Islet precursor cell (in vitro differentiated cells): ENCODE data around the gene PPA2.
"Not testable (repeated sequence)": the region's sequence is repeated elsewhere in the genome, so short reads cannot be mapped to it uniquely, and the experiment has no call there.

ENCODE experiments used
- DNase-seq: peaks from one replicate; pipeline ENCODE4 v3.0.0-alpha.2; 2018

PPA2 gene

DNA sequence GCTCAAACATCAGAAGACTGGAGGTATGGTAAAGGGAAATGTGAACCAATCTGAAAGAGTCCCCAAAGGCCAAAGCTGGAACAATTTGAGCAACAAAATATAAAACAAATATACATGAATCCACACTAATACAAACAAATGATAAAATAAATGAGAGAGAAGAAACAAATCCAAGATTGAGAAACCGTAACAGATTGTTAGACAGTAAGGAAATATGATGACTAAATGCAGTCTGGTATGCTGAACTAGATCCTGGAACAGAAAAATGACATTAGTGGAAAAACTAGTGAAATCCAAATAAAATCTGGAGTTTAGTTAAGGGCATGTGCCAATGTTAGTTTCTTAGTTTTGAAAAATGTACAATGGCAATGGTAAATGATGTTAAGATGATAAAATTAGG lies 15.9 kb downstream of the PPA2 start:
- DNase-seq: no peak

- no peak for DNase-seq
Observed at GRCh38 chr4:105455998-105456397, 17.9 kb downstream of the PPA2 start.

- no peak for DNase-seq
Observed at GRCh38 chr4:105455182-105455581, 18.7 kb downstream of the PPA2 start.

- DNase-seq: no peak
Observed at GRCh38 chr4:105453550-105454205, 20.2 kb downstream of the PPA2 start.

DNA sequence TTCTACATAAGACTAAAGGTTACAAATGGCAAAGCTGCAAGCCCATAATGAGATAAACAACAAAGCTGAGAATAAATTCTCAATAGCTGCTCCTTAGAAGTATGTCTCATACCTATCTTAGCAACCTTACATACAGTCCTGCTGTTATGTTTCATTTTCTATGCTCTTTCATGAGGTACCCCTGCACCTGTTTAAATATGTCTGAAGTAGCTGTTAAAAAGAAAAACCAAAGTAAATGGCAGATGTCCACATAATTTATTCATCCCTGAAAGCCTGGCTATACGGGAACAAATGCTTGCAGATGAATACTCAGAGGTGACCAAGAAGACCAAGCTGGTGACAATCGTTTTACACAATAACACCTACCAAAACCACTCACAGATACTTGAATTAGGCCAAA lies 22.5 kb downstream of the PPA2 start:
- no peak for DNase-seq

DNA sequence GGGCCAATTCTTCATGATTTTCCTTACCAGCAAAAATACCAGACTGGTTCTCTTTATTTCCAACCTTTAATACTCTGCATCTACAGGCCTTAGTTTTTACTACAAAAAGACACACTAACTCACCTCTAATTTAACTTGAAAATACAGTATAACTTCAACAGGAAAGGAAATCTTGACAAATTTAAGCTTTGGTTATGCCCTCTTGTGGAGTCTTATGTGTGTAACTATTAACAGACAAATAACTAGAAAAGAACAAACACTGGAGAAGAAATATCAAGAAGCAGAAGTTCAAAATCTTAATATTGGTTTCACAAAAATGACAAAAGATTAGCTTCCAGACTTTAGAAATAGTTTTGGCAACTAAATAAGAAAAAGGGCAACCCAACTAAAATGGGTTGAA lies 33.0 kb downstream of the PPA2 start:
- no peak for DNase-seq

DNA sequence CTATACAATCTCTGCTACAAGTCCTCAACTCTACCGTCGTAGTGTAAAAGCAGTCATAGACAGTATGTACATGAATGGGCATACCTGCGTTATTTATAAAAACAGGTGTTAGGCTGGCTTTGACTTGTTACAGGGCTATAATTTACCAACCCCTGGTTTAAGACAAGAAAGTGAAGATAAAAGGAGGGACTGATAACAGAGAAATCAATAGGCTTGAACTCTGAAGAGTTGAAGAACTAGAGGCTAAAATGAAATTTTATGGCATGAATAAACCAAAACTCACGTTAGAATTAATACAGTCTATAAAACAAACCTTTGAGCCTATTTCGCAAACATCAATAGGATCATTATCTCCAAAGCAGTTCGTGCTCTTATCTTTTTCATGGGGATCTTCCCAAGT lies 36.2 kb downstream of the PPA2 start:
- DNase-seq: no peak

DNA sequence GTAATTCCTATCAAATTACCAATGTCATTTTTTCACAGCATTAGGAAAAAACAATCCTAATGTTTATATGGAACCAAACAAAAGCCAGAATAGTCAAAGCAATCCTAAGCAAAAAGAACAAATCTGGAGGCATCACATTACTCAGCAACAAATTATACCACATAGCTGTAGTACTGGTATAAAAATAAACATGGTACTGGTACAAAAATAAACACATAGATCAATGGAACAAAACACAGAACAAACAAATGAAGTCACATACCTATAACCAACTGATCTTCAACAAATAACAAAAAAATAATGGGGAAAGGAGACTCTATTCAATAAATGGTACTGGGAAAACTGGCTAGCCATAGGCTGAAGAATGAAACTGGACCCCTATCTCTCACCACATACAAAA lies 37.4 kb downstream of the PPA2 start:
- DNase-seq: no peak

- no peak for DNase-seq
Observed at GRCh38 chr4:105434940-105435339, 38.9 kb downstream of the PPA2 start.

GRCh38 chr4:105433421-105433820 lies 40.4 kb downstream of the PPA2 start:
- DNase-seq: no peak

GRCh38 chr4:105432438-105432837 lies 41.4 kb downstream of the PPA2 start:
- DNase-seq: no peak

GRCh38 chr4:105430811-105431210 lies 43.1 kb downstream of the PPA2 start:
- DNase-seq: no peak

DNA sequence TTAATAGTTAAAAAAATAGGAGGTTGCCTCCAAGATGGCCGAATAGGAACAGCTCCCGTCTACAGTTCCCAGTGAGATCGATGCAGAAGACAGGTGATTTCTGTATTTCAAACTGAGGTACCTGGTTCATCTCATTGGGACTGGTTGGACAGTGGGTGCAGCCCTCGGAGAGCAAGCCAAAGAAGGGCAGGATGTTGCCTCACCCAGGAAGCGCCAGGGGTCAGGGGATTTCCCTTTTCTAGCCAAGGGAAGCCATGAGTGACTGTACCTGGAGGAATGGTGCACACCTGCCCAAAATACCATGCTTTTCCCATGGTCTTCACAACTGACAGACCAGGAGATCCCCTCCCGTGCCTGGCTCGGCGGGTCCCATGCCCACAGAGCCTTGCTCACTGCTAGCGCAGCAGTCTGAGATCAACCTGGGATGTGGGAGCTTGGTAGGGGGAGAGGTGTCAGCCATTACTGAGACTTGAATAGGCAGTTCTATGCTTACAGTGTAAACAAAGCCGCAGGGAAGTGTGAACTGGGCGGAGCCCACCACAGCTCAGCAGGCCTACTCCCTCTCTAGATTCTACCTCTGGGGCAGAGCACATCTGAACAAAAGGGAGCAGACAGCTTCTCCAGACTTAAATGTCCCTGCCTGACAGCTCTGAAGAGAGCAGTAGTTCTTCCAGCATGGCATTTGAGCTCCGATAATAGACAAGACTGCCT lies 47.5 kb downstream of the PPA2 start:
- no peak for DNase-seq

DNA sequence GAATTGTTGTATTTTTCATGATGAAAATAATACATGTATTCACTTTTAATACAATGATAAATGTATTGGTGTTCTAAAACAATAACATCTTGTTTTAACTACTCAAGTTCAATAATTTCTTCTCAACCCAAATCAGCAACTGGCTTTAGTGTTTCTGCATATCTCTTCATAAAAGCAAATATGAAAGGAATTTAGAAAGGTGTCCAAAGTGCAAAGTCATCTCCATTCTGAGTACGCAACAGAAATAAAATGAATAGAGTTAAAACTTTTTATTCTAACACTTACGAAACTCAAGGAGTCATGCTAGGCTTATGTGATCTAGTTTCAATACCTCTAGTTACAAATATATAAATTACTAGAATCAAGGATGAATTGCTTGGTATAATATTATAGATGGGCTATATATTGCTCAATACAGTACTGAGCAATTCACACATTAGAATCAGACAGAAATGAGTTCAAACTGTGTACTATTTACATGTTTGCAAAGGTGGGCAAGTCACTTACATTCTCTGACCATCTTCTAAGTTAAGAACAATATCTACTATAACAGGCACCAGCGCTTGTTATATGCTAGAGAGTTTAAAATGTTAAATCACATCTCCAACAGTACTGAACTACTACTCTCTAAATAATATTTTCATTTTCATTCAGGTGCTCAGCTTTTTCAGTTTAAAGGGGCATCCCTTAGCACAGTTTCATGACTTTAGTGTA lies 51.5 kb downstream of the PPA2 start:
- no peak for DNase-seq

- no peak for DNase-seq
Observed at GRCh38 chr4:105417624-105418023, 56.2 kb downstream of the PPA2 start.

GRCh38 chr4:105415281-105415744 lies 58.5 kb downstream of the PPA2 start:
- DNase-seq: no peak

DNA sequence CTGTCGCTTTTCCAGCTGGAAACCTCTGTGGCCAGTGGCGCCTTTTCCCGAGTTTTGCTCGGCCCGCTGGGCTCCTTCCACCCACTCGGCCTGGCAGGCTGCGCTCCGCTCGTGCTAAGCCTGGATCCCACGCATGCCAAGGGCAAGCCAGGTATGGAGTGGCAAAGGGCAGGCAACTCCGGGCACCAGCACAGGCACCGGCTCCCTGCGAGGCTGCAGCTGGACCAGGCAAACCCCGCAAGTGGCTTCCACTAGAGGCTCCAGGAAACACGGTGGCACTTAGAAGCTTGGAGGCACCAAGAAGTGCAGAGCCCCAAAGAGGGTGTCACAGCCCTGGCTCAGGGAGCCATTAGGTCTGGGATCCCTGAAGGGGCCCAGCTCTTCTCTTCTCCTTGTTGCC lies 59.5 kb downstream of the PPA2 start:
- no peak for DNase-seq

DNA sequence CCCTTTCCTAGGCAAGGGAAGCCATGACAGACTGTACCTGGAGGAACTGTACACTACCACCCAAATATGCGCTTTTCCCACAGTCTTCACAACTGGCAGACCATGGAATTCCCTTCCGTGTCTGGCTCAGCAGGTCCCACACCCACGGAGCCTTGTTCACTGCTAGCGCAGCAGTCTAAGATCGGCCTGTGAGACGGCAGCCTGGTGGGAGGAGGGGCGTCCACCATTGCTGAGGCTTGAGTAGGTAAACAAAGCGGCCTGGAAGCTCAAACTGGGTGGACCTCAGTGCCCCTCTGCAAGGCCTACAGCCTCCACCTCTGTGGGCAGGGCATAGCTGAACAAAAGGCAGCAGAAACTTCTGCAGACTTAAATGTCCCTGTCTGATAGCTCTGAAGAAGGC lies 64.7 kb downstream of the PPA2 start:
- not testable (repeated sequence) for DNase-seq

- no peak for DNase-seq
Observed at GRCh38 chr4:105400901-105401677, 72.8 kb downstream of the PPA2 start.

GRCh38 chr4:105399532-105400161 lies 74.2 kb downstream of the PPA2 start:
- no peak for DNase-seq

GRCh38 chr4:105392858-105393257 lies 81.0 kb downstream of the PPA2 start:
- no peak for DNase-seq

DNA sequence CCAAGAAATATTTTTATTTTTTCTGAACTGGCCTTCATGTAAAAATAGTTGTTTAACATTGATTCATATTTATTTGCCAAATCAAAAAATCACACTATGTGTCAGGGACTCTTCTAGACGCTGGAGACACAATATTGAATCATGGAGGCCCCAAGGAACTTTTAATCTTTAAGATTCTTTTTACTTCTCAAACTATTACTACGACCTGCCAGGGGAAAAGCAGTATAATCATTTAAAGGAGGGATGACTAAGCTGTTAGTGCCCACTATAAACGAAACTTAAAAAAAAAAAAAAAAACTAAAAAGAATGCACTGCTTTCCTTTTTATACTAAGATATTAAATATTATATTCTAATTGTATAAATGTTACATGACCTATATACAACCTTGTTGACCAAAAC lies 84.7 kb downstream of the PPA2 start:
- DNase-seq: no peak

- no peak for DNase-seq
Observed at GRCh38 chr4:105387466-105387865, 86.4 kb downstream of the PPA2 start.
